HTR-8/SVneo (cell line): ENCODE results near the gene PIGN.

Source experiments
- DNase-seq: peaks from one replicate; pipeline ENCODE4 v3.0.0; 2011; ENCODE audit warnings: low spot score, mixed read lengths; ENCODE audit not compliant: insufficient read length
- FAIRE-seq: peaks from 2 replicates; lab custom pipeline; 2011; peaks lifted over from hg19 to GRCh38; lab: Jason Lieb, UNC

PIGN gene

GRCh38 chr18:62119884-62120283 is 67.0 kb downstream of the PIGN start:
- DNase-seq (no peak), FAIRE-seq (no peak)

- DNase-seq (no peak), FAIRE-seq (no peak)
Observed at GRCh38 chr18:62118328-62118727, 68.5 kb downstream of the PIGN start.

DNA sequence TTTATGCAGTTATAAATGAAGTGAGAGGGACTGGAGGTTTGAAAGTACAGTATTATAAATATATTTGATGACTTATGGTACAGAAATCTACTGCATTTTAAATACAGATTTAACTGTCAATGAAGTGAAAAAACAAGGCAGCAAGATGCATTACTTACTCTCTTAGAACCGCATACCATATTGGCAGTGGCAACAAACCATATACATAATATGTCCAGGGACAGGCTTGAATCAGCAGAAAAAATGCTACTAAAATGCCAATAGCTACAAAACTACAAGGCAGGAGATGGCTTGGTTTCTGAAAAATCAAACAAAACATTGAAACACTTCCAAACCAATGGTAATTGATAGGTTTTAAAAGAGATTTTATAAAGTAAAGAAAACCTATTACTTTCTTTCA is 77.2 kb downstream of the PIGN start:
- FAIRE-seq, result no peak
- DNase-seq, result no peak

DNA sequence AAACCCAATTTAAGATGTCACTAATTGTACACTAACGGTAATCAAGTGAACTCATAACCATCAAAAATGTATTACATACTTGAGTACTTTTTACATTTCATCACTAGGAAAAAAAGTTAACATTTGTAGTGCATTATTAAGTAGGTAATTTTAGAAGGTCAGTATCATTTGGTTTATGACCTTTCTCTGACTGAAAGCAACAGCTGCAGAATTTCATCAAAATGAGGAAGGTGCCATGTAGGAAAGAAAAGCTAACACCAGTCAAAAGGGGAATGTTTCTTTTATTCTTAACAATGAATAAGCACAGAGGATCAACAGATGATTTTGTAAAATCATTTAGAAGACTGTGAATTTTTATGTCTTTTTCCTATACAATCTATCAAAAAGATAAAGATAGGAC is 79.0 kb downstream of the PIGN start:
- DNase-seq (no peak), FAIRE-seq (no peak)

- no peak for DNase-seq
- FAIRE-seq, result no peak
Observed at GRCh38 chr18:62106271-62106670, 80.6 kb downstream of the PIGN start.

- DNase-seq (no peak), FAIRE-seq (no peak)
Observed at GRCh38 chr18:62105376-62105775, 81.5 kb downstream of the PIGN start.

DNA sequence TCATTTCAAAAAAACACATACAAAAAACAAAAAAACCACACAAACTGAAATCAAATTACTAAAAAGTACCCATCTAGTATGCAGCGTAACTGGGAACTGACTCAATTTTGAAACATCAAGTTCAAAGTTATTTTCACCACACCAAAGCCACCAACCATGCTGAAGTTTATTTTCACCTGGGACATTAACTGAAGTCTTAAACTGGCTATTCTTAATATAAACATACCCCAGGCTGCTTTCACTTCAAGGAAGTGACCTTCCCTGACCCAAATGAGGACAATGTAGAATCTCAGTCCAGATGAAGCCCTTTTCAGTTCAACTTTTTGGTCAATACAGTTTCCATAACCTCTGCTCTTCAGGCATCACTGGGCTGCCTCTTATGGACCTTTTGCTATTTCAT is 84.6 kb downstream of the PIGN start:
- FAIRE-seq (no peak), DNase-seq (no peak)

- no peak for FAIRE-seq
- no peak for DNase-seq
Observed at GRCh38 chr18:62101321-62101721, 85.5 kb downstream of the PIGN start.

GRCh38 chr18:62098960-62099359 is 87.9 kb downstream of the PIGN start:
- no peak for DNase-seq
- no peak for FAIRE-seq

- FAIRE-seq, result no peak
Observed at GRCh38 chr18:62097698-62098097, 89.2 kb downstream of the PIGN start.

GRCh38 chr18:62091487-62092120 is 95.3 kb downstream of the PIGN start:
- FAIRE-seq, result no peak
- DNase-seq, result no peak

More at GRCh38 chr18:62097698-62098097, 89.2 kb downstream of the PIGN start:
- no peak for DNase-seq

- FAIRE-seq, result no peak
- no peak for DNase-seq
Observed at GRCh38 chr18:62089174-62089573, 97.7 kb downstream of the PIGN start.

DNA sequence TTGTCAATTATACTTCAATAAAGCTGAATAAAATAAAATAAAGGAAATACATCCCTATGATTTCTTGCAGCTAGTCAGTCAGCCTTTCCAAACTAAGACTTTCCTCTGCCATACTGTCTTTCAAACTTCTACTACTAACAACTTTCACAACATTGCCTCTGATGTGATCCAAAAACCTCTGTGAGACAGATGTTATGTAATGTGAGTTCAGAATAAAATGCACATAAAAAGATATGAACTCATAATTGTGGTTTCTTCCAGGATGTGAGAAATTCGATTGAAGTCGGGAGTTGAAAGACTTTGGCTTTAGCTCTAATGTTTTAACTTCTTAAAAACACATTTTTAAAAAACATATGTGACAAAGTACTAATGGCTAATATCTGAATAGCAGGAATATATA is 98.7 kb downstream of the PIGN start:
- FAIRE-seq, result no peak
- DNase-seq, result no peak

DNA sequence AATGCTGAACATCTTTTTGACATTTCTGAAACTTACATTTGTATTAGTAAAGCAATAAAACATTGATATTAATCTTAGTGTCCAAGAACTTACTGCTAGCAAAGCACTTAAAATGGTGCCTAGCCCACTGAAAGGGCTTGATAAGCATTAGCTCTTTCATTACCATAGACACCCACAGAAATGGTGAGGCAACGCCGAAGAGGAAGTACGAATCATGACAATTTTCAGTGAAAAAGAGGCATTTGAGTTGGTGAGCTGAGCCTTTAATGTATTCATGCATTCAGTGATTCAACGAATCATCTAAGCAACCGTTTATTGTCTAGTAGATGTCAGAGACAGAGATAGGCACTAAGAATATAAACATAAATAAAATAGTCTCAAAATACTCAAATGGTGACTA is 101.1 kb downstream of the PIGN start:
- FAIRE-seq (no peak), DNase-seq (no peak)

- DNase-seq, result no peak
- FAIRE-seq, result no peak
Observed at GRCh38 chr18:62081761-62082294, 105.0 kb downstream of the PIGN start.

DNA sequence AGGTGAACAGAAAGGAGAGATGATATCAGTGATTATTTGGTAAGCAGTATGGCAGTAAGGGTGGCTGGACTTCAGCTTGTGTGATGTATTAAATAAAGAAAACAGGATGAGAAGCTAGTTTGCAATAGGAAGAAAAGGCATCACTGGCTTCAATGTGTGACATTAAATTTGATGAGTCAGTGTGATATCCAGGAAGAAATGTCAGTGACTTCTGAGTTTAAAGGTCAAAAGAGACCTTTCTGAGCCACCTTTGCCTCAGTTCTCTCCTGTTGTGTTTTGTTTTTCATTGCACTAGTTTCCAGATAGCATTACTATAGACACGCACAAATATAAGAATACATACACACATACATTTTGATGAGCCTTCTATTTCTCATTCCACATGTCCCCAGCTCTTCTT is 105.6 kb downstream of the PIGN start:
- DNase-seq (no peak), FAIRE-seq (no peak)

DNA sequence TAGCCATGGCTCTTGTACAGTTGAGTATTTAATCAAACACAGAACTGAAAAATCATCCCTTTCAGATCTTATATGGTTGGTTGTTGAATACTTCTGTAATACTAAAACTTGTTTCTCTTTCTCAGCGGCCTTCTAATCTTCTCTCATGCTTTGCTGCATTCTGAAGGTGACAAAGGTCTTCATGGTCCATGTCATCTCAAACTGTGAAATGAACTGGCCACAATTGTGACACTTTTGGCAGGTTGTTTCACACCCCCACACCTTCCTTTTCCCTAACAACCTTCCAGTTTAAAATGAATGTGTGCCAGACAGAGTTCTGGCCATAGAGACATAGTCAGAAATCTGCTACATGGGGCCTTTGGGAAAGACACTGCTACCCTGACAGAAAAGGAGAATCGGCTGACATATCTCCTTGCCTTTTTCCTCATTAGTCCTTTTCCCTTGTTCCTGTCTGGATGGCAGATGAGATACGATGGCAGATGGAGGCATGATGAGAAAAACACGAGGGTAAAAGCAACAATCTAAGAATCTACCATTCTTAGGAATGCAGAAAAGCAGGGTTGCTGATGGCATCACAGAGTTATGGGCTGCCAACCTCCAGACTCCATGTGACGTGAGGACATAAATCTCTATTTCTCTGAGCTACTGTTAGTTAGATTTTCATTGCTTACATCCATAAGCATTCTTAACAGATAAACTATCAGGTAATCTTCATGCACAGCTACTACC is 106.5 kb downstream of the PIGN start:
- no peak for DNase-seq
- FAIRE-seq, result no peak

GRCh38 chr18:62073461-62074281 is 113.2 kb downstream of the PIGN start:
- DNase-seq (no peak), FAIRE-seq (no peak)

DNA sequence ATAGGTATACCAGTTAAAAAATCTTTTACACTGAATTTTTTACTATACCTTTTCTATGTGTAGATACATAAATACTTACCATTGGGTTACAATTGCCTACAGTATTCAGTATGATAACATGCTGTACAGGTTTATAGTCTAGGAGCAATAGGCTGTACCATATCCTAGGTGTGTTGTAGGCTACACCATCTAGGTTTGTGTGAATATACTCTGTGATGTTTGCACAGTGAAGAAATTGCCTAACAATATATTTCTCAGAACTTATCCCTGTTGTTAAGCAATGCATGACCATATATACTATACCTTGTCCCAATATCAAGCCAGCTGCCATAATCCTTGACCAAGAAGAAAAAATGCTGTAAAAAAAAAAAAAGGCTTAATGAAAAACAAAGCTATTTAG is 114.5 kb downstream of the PIGN start:
- no peak for FAIRE-seq
- no peak for DNase-seq

DNA sequence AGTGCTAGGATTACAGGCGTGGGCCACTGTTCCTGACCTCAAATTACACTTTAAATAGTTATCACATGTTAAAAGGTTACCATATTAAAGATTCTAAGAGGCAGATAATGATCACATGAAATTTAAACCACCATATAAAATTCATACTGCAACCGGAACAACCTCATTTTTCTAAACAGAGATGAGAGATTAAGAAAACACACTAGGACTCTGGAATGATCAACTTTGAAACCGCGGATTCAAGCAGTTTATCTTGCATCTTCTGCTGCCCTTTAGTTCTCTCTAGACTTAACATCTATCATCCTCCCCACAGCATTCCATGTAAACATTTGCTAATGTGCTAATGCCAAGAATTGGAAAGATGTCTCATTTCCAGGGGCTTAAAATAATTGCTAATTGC is 115.8 kb downstream of the PIGN start:
- DNase-seq (no peak), FAIRE-seq (no peak)

DNA sequence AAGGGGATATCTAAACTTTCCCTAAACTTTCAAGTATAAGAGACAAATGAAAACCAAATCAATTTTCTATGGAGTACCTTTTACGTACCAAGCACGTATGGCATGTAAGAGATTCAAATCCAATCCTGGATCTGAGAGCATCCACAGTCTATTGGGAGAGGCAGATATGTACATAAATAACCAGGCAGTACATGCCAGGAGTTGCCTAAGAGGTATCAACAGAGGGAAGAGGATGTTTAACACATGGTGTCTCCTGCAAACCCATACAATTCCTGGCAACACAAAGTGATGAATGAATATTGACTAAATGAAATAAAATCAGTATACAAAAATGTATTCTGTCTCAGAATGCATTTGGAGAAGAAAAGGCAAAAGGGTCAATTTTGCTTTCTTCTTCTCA is 116.6 kb downstream of the PIGN start:
- DNase-seq (no peak), FAIRE-seq (no peak)
